ENCODE measurements around the gene NDC80. TPM values are rescaled to one million over a fixed set of nuclear protein-coding genes. Genes with fewer than 3 reads are reported as not detected.

NDC80 gene
- polyA plus RNA-seq, 3 donors, result 23.3 to 35.2 (median 28.4) TPM

DNA sequence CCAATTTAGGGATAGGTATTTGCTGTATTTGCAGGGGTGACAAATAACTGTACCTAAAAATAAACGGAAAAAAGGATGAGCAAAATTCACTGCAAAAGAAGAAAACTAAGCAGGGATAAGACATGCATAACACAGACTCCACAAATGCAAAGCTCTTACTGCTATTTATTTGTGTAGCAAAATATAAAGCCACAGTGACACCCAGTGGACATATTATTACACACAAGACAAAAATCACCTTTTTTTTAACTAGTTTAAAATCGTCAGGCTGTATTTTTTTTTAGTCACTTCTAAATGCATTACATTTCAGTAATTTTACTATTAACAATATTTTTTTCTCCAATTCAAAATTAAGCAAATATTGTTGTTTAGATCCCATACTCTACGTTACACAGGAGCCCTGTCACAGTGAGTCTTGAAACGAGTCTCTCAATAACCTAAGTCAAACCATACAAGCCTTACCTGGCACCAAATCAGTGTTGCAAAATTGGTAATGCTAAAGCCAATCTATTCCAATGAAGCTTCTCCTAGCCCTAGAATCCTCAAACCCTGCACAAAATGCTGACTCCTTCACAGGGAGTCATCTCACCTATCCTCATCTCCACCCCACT lies 23.8 kb upstream of the NDC80 start:
- DNase-seq (ENCODE audit: extremely low read depth in 1 of 11, low read depth in 9 of 11, low spot score in 4 of 11), result peak in 5 of 11 donors; percentile 27 to 46 (median 45)

DNA sequence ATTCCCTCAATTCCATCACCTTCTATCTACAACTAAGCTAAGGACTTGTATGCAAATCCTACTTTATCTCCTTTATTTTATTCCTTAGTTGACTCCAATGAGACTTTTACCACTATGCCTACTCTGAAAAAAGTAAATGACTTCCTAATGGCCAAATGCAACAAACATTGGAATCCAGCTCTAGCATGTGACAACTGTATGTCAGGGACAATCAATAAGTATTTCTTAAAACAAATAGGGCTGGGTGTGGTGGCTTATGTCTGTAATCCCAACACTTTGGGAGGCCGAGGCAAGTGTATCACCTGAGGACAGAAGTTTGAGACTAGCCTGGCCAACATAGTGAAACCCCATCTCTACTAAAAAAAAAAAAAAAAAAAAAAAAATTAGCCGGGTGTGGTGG lies 21.9 kb upstream of the NDC80 start:
- DNase-seq (ENCODE audit: extremely low read depth in 1 of 11, low read depth in 9 of 11, low spot score in 4 of 11), result no peak

DNA sequence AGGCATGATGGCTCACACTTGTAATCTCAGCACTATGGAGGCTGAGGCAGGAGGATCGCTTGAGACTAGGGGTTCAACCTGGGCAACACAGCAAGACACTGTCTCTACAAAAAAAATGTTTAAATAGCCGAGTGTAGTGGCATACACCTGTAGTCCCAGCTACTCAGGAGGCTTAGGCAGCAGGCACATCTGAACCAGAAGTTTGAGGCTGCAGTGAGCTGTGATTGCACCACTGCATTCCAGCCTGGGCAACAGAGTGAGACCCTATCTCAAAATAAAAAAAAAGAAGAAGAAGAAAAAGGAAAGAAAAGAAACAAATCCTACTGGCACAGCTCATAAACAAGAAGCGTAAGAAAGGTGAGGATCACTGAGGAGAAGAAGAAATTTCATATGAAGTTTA lies 19.9 kb upstream of the NDC80 start:
- DNase-seq (ENCODE audit: extremely low read depth in 1 of 11, low read depth in 9 of 11, low spot score in 4 of 11), result no peak

GRCh38 chr18:2554696-2555095 lies 16.7 kb upstream of the NDC80 start:
- DNase-seq (ENCODE audit: extremely low read depth in 1 of 11, low read depth in 9 of 11, low spot score in 4 of 11), result no peak

- DNase-seq (ENCODE audit: extremely low read depth in 1 of 11, low read depth in 9 of 11, low spot score in 4 of 11), result no peak
Observed at GRCh38 chr18:2555895-2556294, 15.5 kb upstream of the NDC80 start.

GRCh38 chr18:2557536-2557935 lies 13.8 kb upstream of the NDC80 start:
- no peak for DNase-seq (ENCODE audit: extremely low read depth in 1 of 11, low read depth in 9 of 11, low spot score in 4 of 11)

DNA sequence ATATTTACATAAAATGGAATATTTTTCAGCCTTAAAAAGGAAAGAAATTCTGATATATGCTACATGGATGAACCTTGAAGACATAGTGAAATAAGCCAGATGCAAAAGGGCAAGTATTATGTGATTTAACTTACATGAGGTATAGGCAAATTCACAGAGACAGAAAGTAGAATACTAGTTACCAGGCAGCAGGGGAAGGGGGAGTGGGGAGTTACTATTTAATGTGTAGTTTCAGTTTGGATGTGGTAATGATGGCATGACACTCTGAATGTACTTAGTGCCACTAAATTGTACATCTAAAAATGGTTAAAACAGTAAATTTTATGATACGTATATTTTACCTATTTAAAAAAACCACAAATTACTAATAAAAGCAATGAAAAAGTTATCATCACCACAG lies 12.1 kb upstream of the NDC80 start:
- DNase-seq (ENCODE audit: extremely low read depth in 1 of 11, low read depth in 9 of 11, low spot score in 4 of 11), result no peak

- no peak for DNase-seq (ENCODE audit: extremely low read depth in 1 of 11, low read depth in 9 of 11, low spot score in 4 of 11)
Observed at GRCh38 chr18:2564373-2564772, 7.0 kb upstream of the NDC80 start.

- DNase-seq (ENCODE audit: extremely low read depth in 1 of 11, low read depth in 9 of 11, low spot score in 4 of 11), result no peak
Observed at GRCh38 chr18:2568129-2568528, 3.2 kb upstream of the NDC80 start.

GRCh38 chr18:2568605-2569004 lies 2.8 kb upstream of the NDC80 start:
- DNase-seq (ENCODE audit: extremely low read depth in 1 of 11, low read depth in 9 of 11, low spot score in 4 of 11), result no peak

DNA sequence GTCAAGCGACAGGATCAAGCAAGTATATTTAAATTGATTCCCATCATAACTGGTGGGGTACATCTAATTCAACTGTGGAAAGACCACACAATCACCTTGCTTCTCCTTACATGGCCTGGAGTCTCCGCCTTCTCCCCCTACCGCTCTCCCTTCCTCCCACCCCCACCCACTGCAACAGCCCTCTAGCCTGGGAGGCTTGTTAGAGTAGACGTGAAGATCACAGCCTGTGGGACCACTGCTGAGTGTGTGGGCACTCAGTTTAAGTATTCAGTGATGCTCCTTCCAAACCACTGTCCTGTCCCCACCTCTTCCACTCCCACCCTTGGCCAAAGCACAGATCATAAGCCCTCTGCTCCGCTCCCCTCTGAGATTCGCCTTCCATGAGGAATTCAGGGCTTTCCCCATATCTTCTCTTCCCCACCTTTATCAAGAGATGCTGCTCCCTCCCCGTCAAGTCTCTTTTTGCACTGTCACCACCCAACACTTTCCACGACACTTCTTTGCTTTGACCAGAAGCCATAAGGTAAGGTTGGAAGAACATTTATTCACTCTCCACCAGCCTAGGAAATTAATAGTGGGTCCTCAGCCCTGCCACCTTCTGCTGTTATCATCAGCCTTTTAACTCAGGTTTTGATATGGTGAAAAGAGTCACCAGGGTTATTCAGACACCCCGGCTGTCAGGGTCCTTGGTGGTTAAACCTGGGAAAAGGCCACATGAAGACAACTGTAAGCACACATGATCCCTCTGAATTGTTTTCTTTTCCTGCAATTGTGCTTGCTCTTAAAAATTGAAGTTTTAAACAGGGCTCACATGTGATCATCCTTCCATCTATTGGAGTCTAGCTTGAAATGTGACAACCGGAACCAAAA lies 1.8 kb upstream of the NDC80 start:
- no peak for DNase-seq (ENCODE audit: extremely low read depth in 1 of 11, low read depth in 9 of 11, low spot score in 4 of 11)

- DNase-seq (ENCODE audit: extremely low read depth in 1 of 11, low read depth in 9 of 11, low spot score in 4 of 11), result peak in 6 of 11 donors; percentile 31 to 54 (median 40)
Observed at GRCh38 chr18:2570772-2571199, 571 bp upstream of the NDC80 start.

- no peak for DNase-seq (ENCODE audit: extremely low read depth in 1 of 11, low read depth in 9 of 11, low spot score in 4 of 11)
Observed at GRCh38 chr18:2572171-2572569, 813 bp downstream of the NDC80 start.

DNA sequence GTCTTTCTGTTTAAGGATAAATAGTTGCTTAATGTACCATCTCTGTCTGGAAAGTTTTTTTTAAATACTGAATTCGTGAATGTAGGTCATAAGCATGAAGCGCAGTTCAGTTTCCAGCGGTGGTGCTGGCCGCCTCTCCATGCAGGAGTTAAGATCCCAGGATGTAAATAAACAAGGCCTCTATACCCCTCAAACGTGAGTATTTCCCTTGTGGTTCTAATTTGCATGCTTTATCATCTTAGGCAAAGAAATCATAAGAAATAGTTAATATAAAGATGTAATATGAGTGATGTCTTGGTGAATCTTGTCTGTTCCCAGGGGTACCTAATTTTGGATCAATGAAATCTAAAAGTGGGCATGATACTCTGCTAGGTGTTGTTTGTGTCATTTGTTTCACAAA lies 1.5 kb downstream of the NDC80 start:
- DNase-seq (ENCODE audit: extremely low read depth in 1 of 11, low read depth in 9 of 11, low spot score in 4 of 11), result no peak

- DNase-seq (ENCODE audit: extremely low read depth in 1 of 11, low read depth in 9 of 11, low spot score in 4 of 11), result no peak
Observed at GRCh38 chr18:2573408-2573807, 2.1 kb downstream of the NDC80 start.

GRCh38 chr18:2587788-2588187 lies 16.4 kb downstream of the NDC80 start:
- no peak for DNase-seq (ENCODE audit: extremely low read depth in 1 of 11, low read depth in 9 of 11, low spot score in 4 of 11)

- no peak for DNase-seq (ENCODE audit: extremely low read depth in 1 of 11, low read depth in 9 of 11, low spot score in 4 of 11)
Observed at GRCh38 chr18:2588666-2589344, 17.4 kb downstream of the NDC80 start.

- DNase-seq (ENCODE audit: extremely low read depth in 1 of 11, low read depth in 9 of 11, low spot score in 4 of 11), result no peak
Observed at GRCh38 chr18:2589345-2590068, 18.1 kb downstream of the NDC80 start.

- DNase-seq (ENCODE audit: extremely low read depth in 1 of 11, low read depth in 9 of 11, low spot score in 4 of 11), result no peak
Observed at GRCh38 chr18:2590303-2590702, 18.9 kb downstream of the NDC80 start.

All from renal cortex interstitium (tissue), 11 donors.